Right lobe of liver (tissue), 4 donors: ENCODE measurements around the gene KLHL26.

Experiments
- POLR2A ChIP-seq: fragments of 450-650 bp; IDR thresholded peaks from one replicate; pipeline ENCODE4 v1.6.1; 2017; ENCODE audit warnings: antibody characterized with exemption, mild to moderate bottlenecking
- TF ChIP-seq, protein P1 (sequence below), 4 donors: fragments of 200-600 bp in 3 of 4; fragments of 450-650 bp in 1 of 4; IDR thresholded peaks; one replicate each; pipeline versions ENCODE4 v1.5.1 to v1.8.0; 2016 to 2022; ENCODE audit warnings: antibody characterized with exemption in 4 of 4, mild to moderate bottlenecking in 2 of 4
- donor health status: DM: no; HTN: no; CAD: no.
- donor health status: DM: no; HTN: no; CAD: no.
- donor health status: DM: no; HTN: yes; CAD: no.

DNA sequence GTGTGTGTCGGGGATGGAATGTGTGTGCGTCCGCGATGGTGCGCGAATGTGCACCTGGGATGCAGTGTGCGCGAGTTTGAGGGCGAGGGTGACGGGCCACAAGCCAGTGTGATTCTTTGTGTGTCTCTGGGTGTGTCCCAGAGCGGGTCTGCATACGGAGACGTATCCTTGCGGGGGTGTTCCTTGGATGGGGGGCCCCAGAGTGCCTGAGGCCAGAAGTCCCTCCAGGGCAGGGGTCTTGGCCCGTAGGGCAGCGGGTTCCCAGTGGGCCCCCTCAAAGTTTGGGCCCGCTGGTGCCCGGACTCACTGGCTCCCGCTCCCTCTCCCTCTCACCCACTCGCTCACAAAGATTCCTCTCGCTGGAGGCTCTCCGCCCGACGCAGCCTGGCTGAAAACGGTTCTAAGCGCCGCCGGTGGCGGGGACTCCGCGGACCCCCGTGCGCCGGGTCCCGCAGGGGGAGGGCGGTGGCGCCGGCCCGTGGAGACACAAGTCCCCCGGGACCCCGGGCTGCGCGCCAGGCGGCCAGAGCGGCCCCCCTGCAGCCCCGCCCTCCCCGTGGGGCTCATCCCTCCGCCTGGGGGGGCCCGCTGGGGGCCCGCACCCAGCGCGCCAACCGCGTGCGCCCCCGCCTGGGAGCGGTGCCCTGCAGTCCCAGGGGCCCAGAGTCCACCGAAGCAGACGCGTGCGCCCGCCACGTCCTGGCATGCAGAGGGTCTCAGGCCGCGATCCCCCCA is 31.1 kb upstream of the KLHL26 start:
- TF ChIP-seq, protein P1, sequence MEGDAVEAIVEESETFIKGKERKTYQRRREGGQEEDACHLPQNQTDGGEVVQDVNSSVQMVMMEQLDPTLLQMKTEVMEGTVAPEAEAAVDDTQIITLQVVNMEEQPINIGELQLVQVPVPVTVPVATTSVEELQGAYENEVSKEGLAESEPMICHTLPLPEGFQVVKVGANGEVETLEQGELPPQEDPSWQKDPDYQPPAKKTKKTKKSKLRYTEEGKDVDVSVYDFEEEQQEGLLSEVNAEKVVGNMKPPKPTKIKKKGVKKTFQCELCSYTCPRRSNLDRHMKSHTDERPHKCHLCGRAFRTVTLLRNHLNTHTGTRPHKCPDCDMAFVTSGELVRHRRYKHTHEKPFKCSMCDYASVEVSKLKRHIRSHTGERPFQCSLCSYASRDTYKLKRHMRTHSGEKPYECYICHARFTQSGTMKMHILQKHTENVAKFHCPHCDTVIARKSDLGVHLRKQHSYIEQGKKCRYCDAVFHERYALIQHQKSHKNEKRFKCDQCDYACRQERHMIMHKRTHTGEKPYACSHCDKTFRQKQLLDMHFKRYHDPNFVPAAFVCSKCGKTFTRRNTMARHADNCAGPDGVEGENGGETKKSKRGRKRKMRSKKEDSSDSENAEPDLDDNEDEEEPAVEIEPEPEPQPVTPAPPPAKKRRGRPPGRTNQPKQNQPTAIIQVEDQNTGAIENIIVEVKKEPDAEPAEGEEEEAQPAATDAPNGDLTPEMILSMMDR (IDR thresholded peaks at IDR 0.05): no peak
- TF ChIP-seq POLR2A: no peak
